Kidney epithelial cell (primary cell): ENCODE results near the gene HECTD1. TPM values are rescaled to one million over a fixed set of nuclear protein-coding genes. Genes with fewer than 3 reads are reported as not detected.
"Not testable (repeated sequence)": the region's sequence is repeated elsewhere in the genome, so short reads cannot be mapped to it uniquely, and the experiment has no call there.

Source experiments
- DNase-seq: peaks from one replicate; pipeline ENCODE4 v3.0.0-alpha.2; 2010; ENCODE audit warnings: low read depth
- H3K27me3 ChIP-seq: 2 replicates; pipeline ENCODE4 v1.6.0; 2011; ENCODE audit warnings: low read length; ENCODE audit not compliant: control insufficient read depth, insufficient read depth
- H3K36me3 ChIP-seq: 2 replicates; pipeline ENCODE4 v1.5.1; 2011; ENCODE audit warnings: low read length; ENCODE audit not compliant: control insufficient read depth, insufficient read depth
- H3K4me3 ChIP-seq: 2 replicates; pipeline ENCODE4 v1.5.1; 2011; ENCODE audit warnings: low read depth, mild to moderate bottlenecking, control low read depth, low read length
- total RNA-seq: library from RNA; depleted of rRNA; stranded (reverse); fragments of >200 nt; gene quantifications from 2 replicates; pipeline ENCODE4 v1.2.3, GENCODE V29; 2015
- TF ChIP-seq, protein P1 (sequence below): IDR thresholded peaks from 2 replicates; pipeline ENCODE4 v1.5.1; 2011; ENCODE audit warnings: mild to moderate bottlenecking, moderate library complexity, low read length, control low read depth, inconsistent platforms; ENCODE audit not compliant: insufficient read depth, poor library complexity, severe bottlenecking

Gene HECTD1
- total RNA-seq, 1 donor from 2014 or later, result 118 TPM

DNA sequence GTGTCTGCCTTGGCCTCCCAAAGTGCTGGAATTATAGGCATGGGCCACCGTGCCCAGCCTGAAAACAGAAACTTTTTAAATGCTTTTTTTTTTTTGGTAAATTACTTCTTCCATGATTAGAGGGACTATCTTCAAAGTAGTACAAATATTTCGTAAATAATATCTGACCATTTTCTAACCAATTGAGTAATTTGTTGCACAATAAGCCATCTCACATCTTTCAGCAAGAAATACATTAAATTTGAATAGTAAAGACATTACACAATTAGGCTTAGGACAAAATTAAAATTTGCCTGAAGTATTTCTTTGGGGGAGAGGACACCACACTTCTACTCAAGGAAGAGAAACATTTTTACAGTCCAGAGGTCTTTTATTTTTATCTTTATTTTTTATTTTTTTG lies 96.7 kb downstream of the HECTD1 start:
- Histone ChIP-seq H3K4me3 (no peak overlapping the region), H3K27me3 (no peaks in the 10 kb centered on the region), H3K36me3 (no peaks in the 10 kb centered on the region)
- TF ChIP-seq, protein P1, sequence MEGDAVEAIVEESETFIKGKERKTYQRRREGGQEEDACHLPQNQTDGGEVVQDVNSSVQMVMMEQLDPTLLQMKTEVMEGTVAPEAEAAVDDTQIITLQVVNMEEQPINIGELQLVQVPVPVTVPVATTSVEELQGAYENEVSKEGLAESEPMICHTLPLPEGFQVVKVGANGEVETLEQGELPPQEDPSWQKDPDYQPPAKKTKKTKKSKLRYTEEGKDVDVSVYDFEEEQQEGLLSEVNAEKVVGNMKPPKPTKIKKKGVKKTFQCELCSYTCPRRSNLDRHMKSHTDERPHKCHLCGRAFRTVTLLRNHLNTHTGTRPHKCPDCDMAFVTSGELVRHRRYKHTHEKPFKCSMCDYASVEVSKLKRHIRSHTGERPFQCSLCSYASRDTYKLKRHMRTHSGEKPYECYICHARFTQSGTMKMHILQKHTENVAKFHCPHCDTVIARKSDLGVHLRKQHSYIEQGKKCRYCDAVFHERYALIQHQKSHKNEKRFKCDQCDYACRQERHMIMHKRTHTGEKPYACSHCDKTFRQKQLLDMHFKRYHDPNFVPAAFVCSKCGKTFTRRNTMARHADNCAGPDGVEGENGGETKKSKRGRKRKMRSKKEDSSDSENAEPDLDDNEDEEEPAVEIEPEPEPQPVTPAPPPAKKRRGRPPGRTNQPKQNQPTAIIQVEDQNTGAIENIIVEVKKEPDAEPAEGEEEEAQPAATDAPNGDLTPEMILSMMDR, result no peak
- no peak for DNase-seq

DNA sequence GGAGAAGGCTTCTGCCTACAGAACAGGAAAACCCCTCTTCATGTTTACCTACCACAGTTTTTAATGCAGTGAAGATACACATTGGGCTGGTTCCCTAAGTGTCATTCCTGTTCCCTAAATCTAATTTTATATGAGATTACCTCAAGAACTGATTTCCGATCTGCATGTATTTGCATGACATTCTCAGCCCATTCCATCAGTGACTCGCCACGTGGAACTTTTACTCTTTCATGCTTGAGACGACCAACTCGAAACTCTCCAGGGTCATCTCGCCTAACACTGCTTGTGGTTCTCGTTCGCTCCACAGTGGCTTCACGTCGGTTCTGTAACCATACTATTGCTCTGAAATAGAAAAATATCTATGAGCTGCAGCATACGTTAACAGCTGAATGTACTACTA lies 98.3 kb downstream of the HECTD1 start:
- no peaks in the 10 kb centered on the region for H3K27me3 ChIP-seq
- TF ChIP-seq, protein P1, result no peak
- H3K36me3 ChIP-seq, result no peaks in the 10 kb centered on the region
- no peak for DNase-seq
- no peak overlapping the region for H3K4me3 ChIP-seq

DNA sequence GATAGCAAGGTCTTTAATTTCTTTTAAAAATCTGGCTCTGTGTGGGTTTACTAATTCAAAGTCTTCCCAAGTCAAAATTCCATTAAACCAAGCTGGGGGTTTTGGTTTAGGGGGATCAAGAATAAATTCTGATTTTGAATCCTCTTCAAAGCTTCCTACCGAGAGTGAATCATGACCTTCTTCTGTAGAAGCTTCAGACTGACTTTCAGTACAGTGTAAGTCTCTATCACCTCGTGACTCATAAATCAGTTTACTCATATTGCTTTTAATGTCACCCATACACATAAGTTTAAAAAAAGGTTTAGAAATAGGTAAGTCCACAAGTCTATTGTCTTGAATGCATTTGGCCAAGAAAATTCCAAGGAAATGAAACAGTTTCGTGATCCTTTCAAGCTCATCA lies 100.8 kb downstream of the HECTD1 start:
- H3K27me3 ChIP-seq, result no peaks in the 10 kb centered on the region
- no peak for DNase-seq
- H3K4me3 ChIP-seq, result no peak overlapping the region
- H3K36me3 ChIP-seq, result no peaks in the 10 kb centered on the region
- TF ChIP-seq, protein P1, result no peak

DNA sequence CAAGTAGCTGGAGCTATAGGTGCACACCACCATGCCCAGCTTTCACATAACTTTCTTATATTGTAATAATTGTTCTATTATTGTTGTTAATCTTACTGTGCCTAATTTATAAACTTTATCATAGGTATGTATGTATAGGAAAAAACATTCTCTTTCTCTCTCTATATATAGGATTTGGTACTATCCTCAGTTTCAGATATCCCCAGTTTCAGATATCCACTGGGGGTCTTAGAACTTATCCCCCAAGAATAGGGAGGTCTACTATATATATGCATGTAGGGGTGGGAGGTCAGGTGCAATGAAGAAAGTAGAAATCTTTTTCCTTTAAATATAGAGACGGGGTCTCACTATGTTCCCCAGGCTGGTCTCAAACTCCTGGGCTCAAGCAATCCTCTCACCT lies 110.5 kb downstream of the HECTD1 start:
- Histone ChIP-seq H3K27me3 (no peaks in the 10 kb centered on the region), H3K4me3 (no peak overlapping the region), H3K36me3 (peaks cover 3% of the 10 kb centered on the region)
- TF ChIP-seq, protein P1, result no peak
- DNase-seq, result no peak

DNA sequence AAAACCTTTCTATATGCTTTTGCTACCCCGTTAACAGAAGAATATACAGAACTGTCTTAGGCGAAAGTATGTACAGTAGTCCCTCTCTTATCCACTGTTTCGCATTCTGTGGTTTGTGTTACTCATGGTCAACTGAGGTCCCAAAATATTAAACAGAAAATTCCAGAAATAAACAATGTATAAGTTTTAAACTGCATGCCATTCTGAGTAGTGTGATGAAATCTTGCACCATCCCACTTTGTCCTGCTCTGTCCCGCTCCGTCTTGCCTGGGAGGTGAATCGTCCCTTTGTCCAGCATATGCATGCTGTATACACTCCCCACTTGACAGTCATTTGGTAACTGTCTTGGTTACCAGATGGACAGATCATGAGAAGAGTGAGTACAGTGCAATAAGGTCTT lies 111.3 kb downstream of the HECTD1 start:
- H3K36me3 ChIP-seq, result peaks cover 3% of the 10 kb centered on the region
- no peak overlapping the region for H3K4me3 ChIP-seq
- H3K27me3 ChIP-seq, result no peaks in the 10 kb centered on the region
- TF ChIP-seq, protein P1, result no peak
- no peak for DNase-seq

DNA sequence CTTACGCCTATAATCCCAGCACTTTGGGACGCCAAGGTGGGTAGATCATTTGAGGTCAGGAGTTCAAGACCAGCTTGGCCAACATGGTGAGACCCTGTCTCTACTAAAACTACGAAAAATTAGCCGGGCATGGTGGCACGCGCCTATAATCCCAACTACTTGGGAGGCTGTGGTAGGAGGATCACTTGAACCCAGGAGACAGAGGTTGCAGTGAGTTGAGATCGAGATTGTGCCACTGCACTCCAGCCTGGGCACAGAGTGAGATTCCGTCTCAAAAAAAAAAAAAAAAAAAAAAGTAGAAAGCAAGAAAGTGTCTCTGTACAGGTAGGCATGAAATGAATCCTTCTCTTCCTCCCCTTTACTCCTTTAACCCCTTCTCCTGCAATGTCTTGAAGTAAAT lies 111.8 kb downstream of the HECTD1 start:
- H3K27me3 ChIP-seq, H3K36me3 ChIP-seq, DNase-seq, H3K4me3 ChIP-seq: not testable (repeated sequence)

- DNase-seq, H3K4me3 ChIP-seq, H3K27me3 ChIP-seq, H3K36me3 ChIP-seq: not testable (repeated sequence)
Measured at GRCh38 chr14:31093884-31094839, 113.4 kb downstream of the HECTD1 start.
